AG09319 (cell line): Measurements from ENCODE around the gene ZCRB1.

Source experiments
- DNase-seq: peaks from one replicate; pipeline ENCODE4 v3.0.0-alpha.2; 2010; ENCODE audit warnings: low read depth; ENCODE audit errors: extremely low read depth
- CTCF ChIP-seq: IDR thresholded peaks from 2 replicates; pipeline ENCODE4 v1.5.1; 2011; ENCODE audit warnings: low read depth, mild to moderate bottlenecking, inconsistent platforms, low read length, moderate library complexity

Gene ZCRB1

GRCh38 chr12:42284876-42285275, 41.0 kb downstream of the ZCRB1 start:
- TF ChIP-seq CTCF, result no peak

GRCh38 chr12:42284157-42284556, 41.7 kb downstream of the ZCRB1 start:
- DNase-seq, result no peak
- no peak for TF ChIP-seq CTCF

More at GRCh38 chr12:42284876-42285275, 41.0 kb downstream of the ZCRB1 start:
- no peak for DNase-seq

- DNase-seq, result no peak
- no peak for TF ChIP-seq CTCF
These were observed 42.2 kb downstream of the ZCRB1 start for GRCh38 chr12:42283739-42284138.

- no peak for TF ChIP-seq CTCF
- no peak for DNase-seq
These were observed 43.6 kb downstream of the ZCRB1 start for GRCh38 chr12:42282294-42282693.

GRCh38 chr12:42281844-42282243, 44.0 kb downstream of the ZCRB1 start:
- DNase-seq, result no peak
- TF ChIP-seq CTCF, result no peak

- TF ChIP-seq CTCF, result no peak
- no peak for DNase-seq
These were observed 44.6 kb downstream of the ZCRB1 start for GRCh38 chr12:42281278-42281677.

GRCh38 chr12:42278128-42278510, 47.8 kb downstream of the ZCRB1 start:
- no peak for TF ChIP-seq CTCF
- no peak for DNase-seq
